HG02852 (cell line): ENCODE measurements around the gene FSTL4.

Source experiments
- ATAC-seq: cut with Tn5 transposase; IDR thresholded peaks from one replicate; pipeline ENCODE4 v1.9.1; 2021; ENCODE audit warnings: mild to moderate bottlenecking, moderate library complexity; ENCODE audit not compliant: unreplicated experiment

The FSTL4 gene

GRCh38 chr5:133275631-133276030 lies 336.7 kb downstream of the FSTL4 start:
- ATAC-seq, result no peak

- ATAC-seq, result no peak
Measured at GRCh38 chr5:133274597-133274935, 337.8 kb downstream of the FSTL4 start.

GRCh38 chr5:133273661-133274596 lies 338.4 kb downstream of the FSTL4 start:
- no peak for ATAC-seq

GRCh38 chr5:133272345-133272744 lies 340.0 kb downstream of the FSTL4 start:
- no peak for ATAC-seq

- no peak for ATAC-seq
Measured at GRCh38 chr5:133271606-133272005, 340.7 kb downstream of the FSTL4 start.

GRCh38 chr5:133269691-133270090 lies 342.6 kb downstream of the FSTL4 start:
- ATAC-seq, result no peak

- ATAC-seq, result no peak
Measured at GRCh38 chr5:133267601-133268000, 344.7 kb downstream of the FSTL4 start.

- ATAC-seq, result no peak
Measured at GRCh38 chr5:133266966-133267365, 345.4 kb downstream of the FSTL4 start.

- no peak for ATAC-seq
Measured at GRCh38 chr5:133266527-133266878, 345.8 kb downstream of the FSTL4 start.

GRCh38 chr5:133265720-133266526 lies 346.4 kb downstream of the FSTL4 start:
- no peak for ATAC-seq

GRCh38 chr5:133265257-133265656 lies 347.1 kb downstream of the FSTL4 start:
- no peak for ATAC-seq

- ATAC-seq, result no peak
Measured at GRCh38 chr5:133262690-133263089, 349.7 kb downstream of the FSTL4 start.

GRCh38 chr5:133261993-133262392 lies 350.3 kb downstream of the FSTL4 start:
- no peak for ATAC-seq

- ATAC-seq, result no peak
Measured at GRCh38 chr5:133260715-133261114, 351.6 kb downstream of the FSTL4 start.

GRCh38 chr5:133259199-133259997 lies 352.9 kb downstream of the FSTL4 start:
- no peak for ATAC-seq

- no peak for ATAC-seq
Measured at GRCh38 chr5:133257977-133258376, 354.4 kb downstream of the FSTL4 start.

- ATAC-seq, result no peak
Measured at GRCh38 chr5:133256276-133256675, 356.1 kb downstream of the FSTL4 start.

GRCh38 chr5:133254803-133255202 lies 357.5 kb downstream of the FSTL4 start:
- ATAC-seq, result no peak

- ATAC-seq, result no peak
Measured at GRCh38 chr5:133253671-133254070, 358.7 kb downstream of the FSTL4 start.

- ATAC-seq, result no peak
Measured at GRCh38 chr5:133253070-133253469, 359.3 kb downstream of the FSTL4 start.

- ATAC-seq, result no peak
Measured at GRCh38 chr5:133252133-133252480, 360.2 kb downstream of the FSTL4 start.
